Measurements from ENCODE around the gene TAS1R2. TPM values are rescaled to one million over a fixed set of nuclear protein-coding genes. Genes with fewer than 3 reads are reported as not detected.

The TAS1R2 gene
- total RNA-seq, 1 donor from 2014 or later = not detected

DNA sequence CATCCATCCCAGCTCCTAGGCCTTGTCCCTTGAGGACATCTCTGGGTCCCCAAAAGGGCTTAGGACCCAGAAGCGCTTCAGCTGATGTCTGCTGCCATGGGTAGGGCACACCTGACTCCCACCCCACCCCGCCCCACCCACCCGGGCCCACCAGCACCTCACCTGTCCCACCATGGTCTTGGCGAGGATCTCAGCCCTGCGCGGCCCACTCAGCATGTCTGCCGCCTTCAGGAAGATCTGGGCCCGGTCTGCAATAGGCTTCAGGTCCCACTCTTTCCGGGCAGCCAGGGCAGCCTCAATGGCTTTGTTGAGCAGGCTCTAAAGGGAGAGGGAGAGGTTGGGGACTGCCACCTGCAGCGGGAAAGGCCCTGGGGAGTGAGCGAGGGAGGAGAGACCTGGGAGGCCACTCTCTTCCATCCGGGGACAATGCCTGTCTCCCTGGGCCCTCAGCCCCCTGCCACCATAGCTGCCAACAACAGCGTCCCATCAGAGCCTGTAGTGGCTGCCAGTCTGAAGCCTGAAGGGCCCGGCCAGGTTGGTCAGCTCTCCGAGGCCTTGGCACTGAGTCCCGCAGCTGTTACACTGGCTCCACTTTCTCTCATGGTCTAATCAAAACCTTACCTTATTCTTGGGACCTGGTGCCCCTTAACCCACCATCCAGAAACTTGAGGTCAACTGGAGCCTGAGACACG lies 26.0 kb upstream of the TAS1R2 start:
- Histone ChIP-seq H3K4me2 (ENCODE audit: low read length) (peak overlapping the region; percentile 15), H3K27ac (ENCODE audit: low read depth, low read length) (no peak overlapping the region), H3K4me3 (ENCODE audit: insufficient read depth, low read depth, low read length) (no peak overlapping the region), H3K9me3 (ENCODE audit: insufficient read depth, low read depth, low read length) (no peaks in the 10 kb centered on the region), H3K27me3 (ENCODE audit: insufficient read depth, low read length) (no peaks in the 10 kb centered on the region), H3K79me2 (ENCODE audit: insufficient read depth, low read length) (no peaks in the 10 kb centered on the region), H3K9ac (ENCODE audit: low read length) (no peak overlapping the region), H4K20me1 (ENCODE audit: insufficient read depth, low read length) (peaks cover 3% of the 10 kb centered on the region), H3K36me3 (ENCODE audit: insufficient read depth, low read length) (no peaks in the 10 kb centered on the region), H3K4me1 (ENCODE audit: insufficient read depth, low read length) (peaks cover 9% of the 10 kb centered on the region), H2AFZ (ENCODE audit: low read depth, low read length) (no peak overlapping the region)
- FAIRE-seq (no peak), DNase-seq (ENCODE audit: low read depth) (no peak)
- H3K27ac Mint-ChIP-seq (ENCODE audit: unreplicated experiment) = peak overlapping the region; percentile 35
- peaks cover 2% of the 10 kb centered on the region for H3K9me3 Mint-ChIP-seq (ENCODE audit: unreplicated experiment)
- peaks cover 9% of the 10 kb centered on the region for H3K27me3 Mint-ChIP-seq (ENCODE audit: low read depth, unreplicated experiment)
- H3K36me3 Mint-ChIP-seq (ENCODE audit: low read depth, unreplicated experiment) = peaks cover 21% of the 10 kb centered on the region
- no peak overlapping the region for H3K4me3 Mint-ChIP-seq (ENCODE audit: unreplicated experiment)
- TF ChIP-seq, protein P1, sequence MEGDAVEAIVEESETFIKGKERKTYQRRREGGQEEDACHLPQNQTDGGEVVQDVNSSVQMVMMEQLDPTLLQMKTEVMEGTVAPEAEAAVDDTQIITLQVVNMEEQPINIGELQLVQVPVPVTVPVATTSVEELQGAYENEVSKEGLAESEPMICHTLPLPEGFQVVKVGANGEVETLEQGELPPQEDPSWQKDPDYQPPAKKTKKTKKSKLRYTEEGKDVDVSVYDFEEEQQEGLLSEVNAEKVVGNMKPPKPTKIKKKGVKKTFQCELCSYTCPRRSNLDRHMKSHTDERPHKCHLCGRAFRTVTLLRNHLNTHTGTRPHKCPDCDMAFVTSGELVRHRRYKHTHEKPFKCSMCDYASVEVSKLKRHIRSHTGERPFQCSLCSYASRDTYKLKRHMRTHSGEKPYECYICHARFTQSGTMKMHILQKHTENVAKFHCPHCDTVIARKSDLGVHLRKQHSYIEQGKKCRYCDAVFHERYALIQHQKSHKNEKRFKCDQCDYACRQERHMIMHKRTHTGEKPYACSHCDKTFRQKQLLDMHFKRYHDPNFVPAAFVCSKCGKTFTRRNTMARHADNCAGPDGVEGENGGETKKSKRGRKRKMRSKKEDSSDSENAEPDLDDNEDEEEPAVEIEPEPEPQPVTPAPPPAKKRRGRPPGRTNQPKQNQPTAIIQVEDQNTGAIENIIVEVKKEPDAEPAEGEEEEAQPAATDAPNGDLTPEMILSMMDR (IDR thresholded peaks at IDR 0.05; ENCODE audit: insufficient read depth, low read depth, low read length) = no peak
- TF ChIP-seq EZH2 (IDR thresholded peaks at IDR 0.05; ENCODE audit: insufficient read depth, low read length) = no peak
- H3K4me1 Mint-ChIP-seq (ENCODE audit: low read depth, unreplicated experiment) = peaks cover 11% of the 10 kb centered on the region

DNA sequence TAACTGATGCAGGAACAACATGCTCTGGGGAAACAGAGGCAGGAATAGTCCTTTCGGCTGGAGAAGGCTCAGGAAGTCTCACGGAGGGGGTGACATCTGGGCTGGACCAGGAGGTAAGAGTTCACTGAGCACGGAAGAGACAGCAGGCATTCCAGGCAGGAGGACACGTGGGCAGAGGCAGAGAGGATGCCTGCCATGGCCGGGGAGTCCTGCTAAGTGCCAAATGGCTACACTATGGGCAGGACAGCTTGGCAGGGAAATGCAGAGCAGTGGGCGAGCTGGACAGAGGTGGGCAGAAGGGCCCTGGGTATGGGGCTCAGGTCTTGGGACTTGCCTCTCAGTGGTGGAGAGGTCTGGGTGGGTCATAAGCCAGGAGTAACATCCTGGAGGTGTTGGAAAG lies 25.3 kb upstream of the TAS1R2 start:
- no peak overlapping the region for H2AFZ ChIP-seq (ENCODE audit: low read depth, low read length)
- H4K20me1 ChIP-seq (ENCODE audit: insufficient read depth, low read length) = peaks cover 3% of the 10 kb centered on the region
- no peak overlapping the region for H3K4me2 ChIP-seq (ENCODE audit: low read length)
- no peak overlapping the region for H3K27ac ChIP-seq (ENCODE audit: low read depth, low read length)
- Mint-ChIP-seq H3K27me3 (ENCODE audit: low read depth, unreplicated experiment) (peaks cover 9% of the 10 kb centered on the region), H3K4me1 (ENCODE audit: low read depth, unreplicated experiment) (peaks cover 11% of the 10 kb centered on the region), H3K4me3 (ENCODE audit: unreplicated experiment) (no peak overlapping the region), H3K36me3 (ENCODE audit: low read depth, unreplicated experiment) (peaks cover 21% of the 10 kb centered on the region), H3K27ac (ENCODE audit: unreplicated experiment) (peak overlapping the region; percentile 41), H3K9me3 (ENCODE audit: unreplicated experiment) (peaks cover 2% of the 10 kb centered on the region)
- peaks cover 9% of the 10 kb centered on the region for H3K4me1 ChIP-seq (ENCODE audit: insufficient read depth, low read length)
- no peaks in the 10 kb centered on the region for H3K27me3 ChIP-seq (ENCODE audit: insufficient read depth, low read length)
- no peak for FAIRE-seq
- no peak overlapping the region for H3K4me3 ChIP-seq (ENCODE audit: insufficient read depth, low read depth, low read length)
- DNase-seq (ENCODE audit: low read depth) = no peak
- H3K9ac ChIP-seq (ENCODE audit: low read length) = no peak overlapping the region
- no peaks in the 10 kb centered on the region for H3K79me2 ChIP-seq (ENCODE audit: insufficient read depth, low read length)
- H3K36me3 ChIP-seq (ENCODE audit: insufficient read depth, low read length) = no peaks in the 10 kb centered on the region
- no peaks in the 10 kb centered on the region for H3K9me3 ChIP-seq (ENCODE audit: insufficient read depth, low read depth, low read length)
- TF ChIP-seq, protein P1 (IDR thresholded peaks at IDR 0.05; ENCODE audit: insufficient read depth, low read depth, low read length) = no peak

DNA sequence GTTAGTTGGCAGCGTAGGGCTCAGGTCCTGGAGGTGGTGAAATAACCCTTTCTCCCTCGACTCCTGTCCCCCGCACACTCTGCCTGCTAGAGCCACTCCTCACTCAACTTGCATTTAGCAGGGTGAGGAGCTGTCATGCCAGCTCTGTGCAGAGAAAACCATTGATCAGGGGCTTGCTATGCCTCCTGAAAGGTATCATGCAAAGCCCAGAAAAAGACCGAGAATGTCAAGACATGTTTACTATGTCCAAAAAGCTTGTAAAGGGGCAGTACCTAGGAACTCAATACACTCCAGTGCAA lies 24.9 kb upstream of the TAS1R2 start:
- Histone ChIP-seq H3K4me3 (ENCODE audit: insufficient read depth, low read depth, low read length) (no peak overlapping the region), H4K20me1 (ENCODE audit: insufficient read depth, low read length) (peaks cover 3% of the 10 kb centered on the region), H3K9ac (ENCODE audit: low read length) (no peak overlapping the region), H3K79me2 (ENCODE audit: insufficient read depth, low read length) (no peaks in the 10 kb centered on the region), H3K9me3 (ENCODE audit: insufficient read depth, low read depth, low read length) (no peaks in the 10 kb centered on the region), H3K4me2 (ENCODE audit: low read length) (no peak overlapping the region), H2AFZ (ENCODE audit: low read depth, low read length) (no peak overlapping the region), H3K4me1 (ENCODE audit: insufficient read depth, low read length) (peaks cover 9% of the 10 kb centered on the region), H3K27ac (ENCODE audit: low read depth, low read length) (no peak overlapping the region), H3K36me3 (ENCODE audit: insufficient read depth, low read length) (no peaks in the 10 kb centered on the region), H3K27me3 (ENCODE audit: insufficient read depth, low read length) (no peaks in the 10 kb centered on the region)
- Mint-ChIP-seq H3K4me3 (ENCODE audit: unreplicated experiment) (no peak overlapping the region), H3K27me3 (ENCODE audit: low read depth, unreplicated experiment) (peaks cover 9% of the 10 kb centered on the region), H3K4me1 (ENCODE audit: low read depth, unreplicated experiment) (peaks cover 11% of the 10 kb centered on the region), H3K27ac (ENCODE audit: unreplicated experiment) (peak overlapping the region; percentile 41), H3K9me3 (ENCODE audit: unreplicated experiment) (peaks cover 2% of the 10 kb centered on the region), H3K36me3 (ENCODE audit: low read depth, unreplicated experiment) (peaks cover 21% of the 10 kb centered on the region)
- no peak for FAIRE-seq
- DNase-seq (ENCODE audit: low read depth) = no peak
- TF ChIP-seq, protein P1 (IDR thresholded peaks at IDR 0.05; ENCODE audit: insufficient read depth, low read depth, low read length) = no peak
- TF ChIP-seq EZH2 (IDR thresholded peaks at IDR 0.05; ENCODE audit: insufficient read depth, low read length) = no peak
